ENCODE measurements around the gene TADA2B.

DNA sequence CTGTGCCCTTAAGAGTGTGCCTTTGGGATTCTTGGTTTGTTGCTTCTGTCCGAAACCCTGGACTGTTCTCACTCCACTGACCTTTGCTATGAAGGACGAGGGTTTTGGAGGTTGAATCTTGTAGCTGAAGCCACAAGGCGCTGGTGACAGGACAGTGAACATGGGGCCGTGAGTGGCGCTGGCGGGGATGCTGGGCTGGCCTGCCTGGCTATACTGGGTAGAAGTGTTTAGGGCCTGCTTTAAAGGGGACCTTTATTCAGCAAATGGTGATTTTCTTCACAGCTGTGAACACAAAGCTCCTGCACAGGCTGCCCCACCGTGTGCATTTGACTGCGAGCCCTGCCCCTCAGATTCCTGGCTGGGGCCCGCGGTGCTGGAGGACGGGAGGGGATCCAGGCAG is 27.1 kb upstream of the TADA2B start:
- TF ChIP-seq POLR2A (IDR thresholded peaks at IDR 0.05): no peak
- TF ChIP-seq, protein P1, sequence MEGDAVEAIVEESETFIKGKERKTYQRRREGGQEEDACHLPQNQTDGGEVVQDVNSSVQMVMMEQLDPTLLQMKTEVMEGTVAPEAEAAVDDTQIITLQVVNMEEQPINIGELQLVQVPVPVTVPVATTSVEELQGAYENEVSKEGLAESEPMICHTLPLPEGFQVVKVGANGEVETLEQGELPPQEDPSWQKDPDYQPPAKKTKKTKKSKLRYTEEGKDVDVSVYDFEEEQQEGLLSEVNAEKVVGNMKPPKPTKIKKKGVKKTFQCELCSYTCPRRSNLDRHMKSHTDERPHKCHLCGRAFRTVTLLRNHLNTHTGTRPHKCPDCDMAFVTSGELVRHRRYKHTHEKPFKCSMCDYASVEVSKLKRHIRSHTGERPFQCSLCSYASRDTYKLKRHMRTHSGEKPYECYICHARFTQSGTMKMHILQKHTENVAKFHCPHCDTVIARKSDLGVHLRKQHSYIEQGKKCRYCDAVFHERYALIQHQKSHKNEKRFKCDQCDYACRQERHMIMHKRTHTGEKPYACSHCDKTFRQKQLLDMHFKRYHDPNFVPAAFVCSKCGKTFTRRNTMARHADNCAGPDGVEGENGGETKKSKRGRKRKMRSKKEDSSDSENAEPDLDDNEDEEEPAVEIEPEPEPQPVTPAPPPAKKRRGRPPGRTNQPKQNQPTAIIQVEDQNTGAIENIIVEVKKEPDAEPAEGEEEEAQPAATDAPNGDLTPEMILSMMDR (IDR thresholded peaks at IDR 0.05): no peak
- no peak for TF ChIP-seq POLR2AphosphoS5 (IDR thresholded peaks at IDR 0.05)

Data from upper lobe of left lung (tissue), 4 donors.